Fibroblast of upper back skin (primary cell): ENCODE data around the gene TMEM94.
"Not testable (repeated sequence)": the region's sequence is repeated elsewhere in the genome, so short reads cannot be mapped to it uniquely, and the experiment has no call there.

ENCODE experiments used
- DNase-seq: peaks from one replicate; pipeline ENCODE4 v3.0.0-alpha.2; 2013

The TMEM94 gene

GRCh38 chr17:75513641-75514000, 57.2 kb downstream of the TMEM94 start:
- DNase-seq: no peak

- DNase-seq: no peak
These were observed 58.0 kb downstream of the TMEM94 start for GRCh38 chr17:75514299-75514918.

- DNase-seq: no peak
These were observed 58.6 kb downstream of the TMEM94 start for GRCh38 chr17:75514919-75515495.

GRCh38 chr17:75515496-75516254, 59.2 kb downstream of the TMEM94 start, which contains the start of gene CASKIN2:
Gene CASKIN2 (minus strand): TSS chr17:75515537. CDS start chr17:75513804, 1,733 bp downstream.
- DNase-seq: peak; percentile 91

- peak; percentile 88 for DNase-seq
These were observed 59.8 kb downstream of the TMEM94 start, which contains the start of gene TSEN54 for GRCh38 chr17:75516255-75516618. Gene TSEN54 (plus strand): TSS chr17:75516528. CDS start chr17:75516561, 33 bp downstream.

GRCh38 chr17:75516619-75517296, 60.3 kb downstream of the TMEM94 start:
- no peak for DNase-seq

- DNase-seq: no peak
These were observed 60.9 kb downstream of the TMEM94 start for GRCh38 chr17:75517297-75517865.

- no peak for DNase-seq
These were observed 61.8 kb downstream of the TMEM94 start for GRCh38 chr17:75518201-75518600.

GRCh38 chr17:75518983-75519537, 62.6 kb downstream of the TMEM94 start:
- DNase-seq: no peak

GRCh38 chr17:75520413-75520812, 64.0 kb downstream of the TMEM94 start:
- DNase-seq: not testable (repeated sequence)

- no peak for DNase-seq
These were observed 64.9 kb downstream of the TMEM94 start for GRCh38 chr17:75521290-75521689.

- DNase-seq: no peak
These were observed 65.7 kb downstream of the TMEM94 start for GRCh38 chr17:75521951-75522727.

- DNase-seq: no peak
These were observed 67.2 kb downstream of the TMEM94 start for GRCh38 chr17:75523647-75524046.

- no peak for DNase-seq
These were observed 68.0 kb downstream of the TMEM94 start for GRCh38 chr17:75524269-75524969.

GRCh38 chr17:75524970-75525805, 68.8 kb downstream of the TMEM94 start, which contains the start of gene LLGL2:
Gene LLGL2 (plus strand): TSS chr17:75525697. CDS start chr17:75543427, 17,730 bp downstream.
- peak; percentile 28 for DNase-seq

GRCh38 chr17:75525806-75526554, 69.5 kb downstream of the TMEM94 start:
- no peak for DNase-seq

GRCh38 chr17:75526555-75527270, 70.3 kb downstream of the TMEM94 start:
- DNase-seq: no peak

GRCh38 chr17:75530837-75531720, 74.6 kb downstream of the TMEM94 start:
- DNase-seq: no peak
